ENCODE data around the gene SMPD1.
A peak's percentile ranks its signal among the peaks of the same experiment; 100 is the strongest.

The SMPD1 gene

DNA sequence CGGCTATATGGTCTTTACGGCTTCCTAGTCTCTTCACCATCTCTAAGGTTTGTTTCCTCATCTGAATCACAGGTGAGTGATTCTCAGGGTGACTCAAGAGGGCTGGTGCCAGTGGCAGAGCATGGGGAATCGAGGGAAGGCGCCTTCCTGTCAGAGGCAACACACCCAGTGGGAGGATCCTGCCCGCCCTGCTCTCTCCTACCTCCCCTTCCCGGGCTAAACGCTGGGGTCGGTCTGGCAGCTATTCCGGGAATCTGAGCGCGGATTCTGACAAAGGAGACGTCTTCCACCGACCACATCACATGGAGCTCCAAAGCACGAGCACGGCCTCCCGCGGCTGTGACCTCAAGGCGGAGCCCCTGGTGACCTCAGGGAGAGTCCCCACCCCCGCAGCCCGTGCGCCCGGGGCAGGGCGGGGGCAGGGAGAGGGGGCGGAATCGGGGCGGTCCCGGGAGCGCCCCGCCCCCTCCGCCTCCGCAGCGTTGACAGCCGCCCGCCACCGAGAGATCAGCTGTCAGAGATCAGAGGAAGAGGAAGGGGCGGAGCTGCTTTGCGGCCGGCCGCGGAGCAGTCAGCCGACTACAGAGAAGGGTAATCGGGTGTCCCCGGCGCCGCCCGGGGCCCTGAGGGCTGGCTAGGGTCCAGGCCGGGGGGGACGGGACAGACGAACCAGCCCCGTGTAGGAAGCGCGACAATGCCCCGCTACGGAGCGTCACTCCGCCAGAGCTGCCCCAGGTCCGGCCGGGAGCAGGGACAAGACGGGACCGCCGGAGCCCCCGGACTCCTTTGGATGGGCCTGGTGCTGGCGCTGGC lies at the start of gene SMPD1:
SMPD1 (plus strand) TSS at position 570 of the 813 bp plus-strand sequence; CDS start at position 695, 125 bp downstream.
- peak; percentile 90 for DNase-seq

DNA sequence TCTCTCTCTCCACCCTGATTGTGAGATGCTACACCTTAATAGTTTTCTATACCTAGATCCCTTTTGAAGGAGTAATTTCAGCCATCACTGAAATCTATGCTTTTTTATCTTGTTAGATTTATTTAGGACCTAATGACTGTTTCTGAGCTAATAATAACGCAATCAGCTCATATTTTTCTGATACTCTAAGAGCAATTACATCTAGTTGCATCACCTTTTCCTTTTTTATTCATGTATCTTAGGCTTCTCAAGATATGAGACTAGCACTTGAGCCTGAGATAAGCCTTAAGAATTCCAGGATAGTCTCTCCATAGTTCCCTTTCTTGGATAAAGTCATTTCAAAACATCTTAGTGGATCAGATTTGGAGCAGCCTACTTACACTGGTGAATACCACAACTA lies 44.9 kb upstream of the SMPD1 start:
- no peak for DNase-seq

DNA sequence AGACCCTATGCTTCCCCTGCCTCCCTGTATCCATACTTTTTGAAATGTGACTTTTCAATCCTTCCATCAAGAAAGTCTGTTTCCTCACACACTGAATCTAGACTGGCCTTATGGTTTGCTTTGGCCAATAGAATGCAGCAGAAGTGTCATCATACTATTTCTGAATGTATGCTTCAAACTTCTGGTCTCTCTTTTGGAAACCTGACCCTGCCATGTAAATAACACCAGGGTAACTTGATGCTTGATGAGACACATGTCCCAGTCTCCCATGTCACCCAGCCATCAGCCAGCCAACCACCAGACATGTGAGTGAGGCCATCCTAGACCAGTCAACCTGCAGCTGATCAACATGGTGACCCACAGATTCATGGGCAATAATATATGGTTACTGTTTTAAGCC lies 40.2 kb upstream of the SMPD1 start:
- DNase-seq: no peak

DNA sequence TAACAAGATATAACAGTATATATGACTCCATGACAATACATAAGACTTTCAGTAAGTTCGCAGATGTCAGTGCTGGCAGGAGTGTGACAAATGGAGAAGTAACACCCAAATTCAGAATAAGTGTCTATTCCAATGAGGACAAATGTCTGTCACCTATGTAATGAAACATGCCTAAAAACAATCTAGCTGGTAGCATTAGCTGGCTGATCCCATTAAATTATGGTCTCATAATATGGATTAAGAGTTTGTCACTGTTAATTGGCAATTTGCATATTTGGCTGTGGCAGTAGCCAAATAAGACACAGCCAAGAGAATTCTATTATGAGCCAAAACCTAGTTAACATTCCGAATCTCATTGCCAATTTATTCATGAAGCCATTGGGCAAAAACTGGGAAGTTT lies 39.8 kb upstream of the SMPD1 start:
- DNase-seq: no peak

GRCh38 chr11:6351782-6352382 lies 38.4 kb upstream of the SMPD1 start:
- DNase-seq: no peak

GRCh38 chr11:6353367-6353987 lies 36.8 kb upstream of the SMPD1 start:
- DNase-seq: peak; percentile 72

- no peak for DNase-seq
Observed at GRCh38 chr11:6354651-6355485, 35.4 kb upstream of the SMPD1 start.

GRCh38 chr11:6356503-6357055 lies 33.7 kb upstream of the SMPD1 start:
- no peak for DNase-seq

DNA sequence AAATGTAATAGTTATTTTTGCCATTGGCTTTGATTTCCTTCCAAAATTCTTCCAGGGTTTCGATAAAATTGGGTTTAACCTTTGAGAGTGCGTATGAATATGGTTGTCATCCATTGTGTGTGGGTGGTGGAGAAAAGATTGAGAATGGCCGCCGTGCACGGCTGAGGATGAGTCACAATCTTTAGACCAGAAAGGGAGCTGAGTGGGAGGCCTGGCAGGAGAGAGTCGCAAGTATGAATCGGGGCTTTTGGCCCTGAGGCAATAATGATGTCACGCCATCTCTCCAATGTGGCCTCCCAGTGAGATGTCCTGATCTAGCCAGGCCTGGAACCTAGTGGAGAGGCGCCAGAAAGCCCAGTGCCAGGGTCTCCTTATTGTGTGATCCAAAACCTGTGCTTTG lies 33.1 kb upstream of the SMPD1 start:
- no peak for DNase-seq

DNA sequence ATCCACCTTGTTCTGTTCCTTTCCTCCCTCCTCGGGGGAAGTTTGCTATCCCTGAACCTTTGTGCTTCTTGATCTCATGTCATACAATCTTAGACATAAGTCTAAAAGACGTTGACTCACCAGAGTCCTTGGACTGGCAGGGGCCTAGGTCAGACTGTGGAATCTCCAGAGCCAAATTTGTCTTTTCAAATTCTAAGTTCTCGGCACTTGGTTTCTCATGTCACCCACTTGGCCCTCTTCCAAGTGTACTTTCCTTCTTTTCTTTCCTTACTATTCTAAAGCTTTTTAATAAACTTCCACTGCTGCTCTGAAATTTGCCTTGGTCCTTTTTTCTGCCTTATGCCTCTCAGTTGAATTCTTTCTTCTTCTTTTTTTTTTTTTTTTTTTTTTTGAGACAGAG lies 30.1 kb upstream of the SMPD1 start:
- DNase-seq: no peak

DNA sequence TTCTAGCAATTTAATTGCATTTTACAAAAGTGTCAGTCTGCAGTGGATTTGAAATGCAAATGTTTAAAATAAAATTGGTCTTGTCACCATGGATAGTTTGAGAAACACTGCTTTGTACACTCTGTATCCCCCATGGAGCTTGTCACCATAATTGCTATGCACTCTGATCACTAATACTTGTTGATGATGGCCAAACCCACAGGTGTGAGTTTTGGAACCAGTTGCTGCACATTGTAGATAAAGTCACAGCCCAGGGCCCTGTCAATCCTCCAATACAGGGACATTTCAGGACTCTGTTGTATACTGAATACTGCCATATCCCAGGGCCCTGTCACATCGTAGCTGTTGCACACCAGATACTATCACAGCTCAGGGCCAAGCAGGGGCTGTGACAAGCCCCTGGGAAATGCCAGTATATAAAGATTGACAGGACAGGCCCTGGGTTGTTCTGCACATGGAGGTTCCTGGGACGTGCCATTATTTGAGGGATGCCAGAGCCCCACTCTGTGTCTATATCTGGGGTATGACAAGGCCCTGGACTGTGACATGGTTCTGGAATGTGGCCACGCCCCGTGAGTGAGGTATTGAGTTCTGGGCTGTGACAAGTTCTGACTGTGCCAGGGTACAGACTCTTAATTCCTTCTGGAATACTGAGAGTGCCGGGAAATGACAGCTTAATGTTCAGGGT lies 27.9 kb upstream of the SMPD1 start:
- DNase-seq: no peak

DNA sequence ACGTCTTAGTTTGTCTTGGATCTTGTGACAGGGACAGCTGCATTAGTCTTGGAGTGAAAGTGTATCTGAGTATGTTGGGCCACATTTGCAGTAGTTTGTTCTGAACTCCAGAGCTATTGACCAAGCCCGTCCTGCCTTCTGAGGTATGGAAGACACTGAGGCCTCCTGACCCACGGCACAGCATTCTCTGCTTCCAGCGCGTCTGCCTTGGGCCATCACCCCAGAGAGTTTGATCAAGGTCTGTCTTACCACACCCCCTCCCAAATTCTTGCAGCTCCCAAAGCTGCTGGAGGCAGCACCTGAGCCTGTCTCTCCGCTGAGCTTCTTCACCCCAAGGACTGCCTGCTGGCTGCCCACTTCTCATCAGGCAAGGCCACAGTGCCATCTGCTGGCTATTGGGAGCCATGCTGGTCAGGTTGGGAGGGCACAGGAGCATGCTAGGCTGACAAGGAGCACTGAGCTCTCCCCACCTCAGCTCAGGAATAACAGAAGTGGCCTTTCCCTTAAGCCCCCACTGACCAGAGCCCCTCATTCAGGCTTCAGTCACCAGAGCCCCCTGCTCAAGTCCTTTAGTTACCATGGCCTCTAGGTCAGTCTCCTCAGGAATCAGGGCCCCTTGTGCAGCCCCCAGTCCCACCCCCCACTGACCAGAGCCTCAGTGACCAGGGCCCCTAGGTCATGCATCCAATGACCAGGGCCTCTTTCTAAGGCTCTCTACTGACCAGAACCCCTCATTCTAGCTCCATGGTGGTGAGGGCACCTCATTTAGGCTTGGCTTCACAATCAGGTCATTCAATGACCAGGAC lies 27.2 kb upstream of the SMPD1 start:
- peak; percentile 78 for DNase-seq

DNA sequence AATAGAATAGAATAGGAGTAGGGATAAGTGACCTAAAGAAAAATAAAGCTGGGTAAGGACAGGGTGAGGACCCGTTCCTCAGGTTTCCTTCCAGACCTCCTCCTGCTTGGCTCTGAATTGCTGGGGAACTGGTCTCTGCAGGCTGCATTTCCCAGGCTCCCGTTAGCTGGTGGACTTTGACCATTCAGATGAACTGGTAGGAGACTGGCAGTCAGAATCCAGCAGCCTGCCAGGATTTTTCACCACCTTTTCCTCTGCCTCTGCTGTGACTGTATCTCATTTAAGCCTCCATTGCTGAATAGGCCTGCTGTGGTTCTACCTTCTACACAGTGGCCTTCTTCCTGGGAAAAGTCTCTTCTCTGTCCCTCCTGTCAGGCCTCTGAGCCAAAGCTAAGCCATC lies 24.6 kb upstream of the SMPD1 start:
- no peak for DNase-seq

- DNase-seq: no peak
Observed at GRCh38 chr11:6371825-6372224, 18.4 kb upstream of the SMPD1 start.

DNA sequence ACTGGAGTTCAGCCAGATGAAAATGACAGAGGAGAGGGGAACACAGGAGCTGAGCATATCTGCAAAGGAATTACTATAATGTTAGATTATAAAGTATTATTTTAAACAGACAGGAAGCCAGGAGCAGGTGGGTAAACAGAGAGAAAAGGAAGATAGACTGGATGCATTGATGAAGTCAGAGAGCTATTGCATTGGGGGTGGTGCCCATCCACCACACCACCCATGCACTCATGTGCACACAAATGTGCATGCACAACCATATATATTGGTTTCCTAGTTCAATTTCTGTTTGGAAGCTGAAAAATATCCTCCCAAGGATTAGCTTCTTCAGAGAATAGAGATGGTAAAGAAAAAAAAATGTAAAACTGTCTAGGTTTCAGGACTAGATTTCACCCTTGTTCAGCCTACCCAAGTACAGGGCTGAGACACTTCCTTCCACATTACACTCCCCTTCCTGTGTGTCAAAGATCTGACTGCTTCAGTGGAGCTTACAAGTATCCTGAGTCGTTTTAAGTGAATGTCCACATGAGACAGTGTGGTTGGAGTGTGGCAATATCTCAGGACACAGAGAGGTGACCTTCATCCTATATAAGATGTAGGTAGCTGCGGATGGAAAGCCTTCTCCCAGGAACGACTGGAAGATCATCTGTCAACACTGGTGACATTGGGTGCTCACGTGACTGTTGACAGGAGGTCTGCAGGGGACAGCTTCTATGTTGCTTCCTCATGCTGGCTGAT lies 12.2 kb upstream of the SMPD1 start:
- DNase-seq: peak; percentile 6

DNA sequence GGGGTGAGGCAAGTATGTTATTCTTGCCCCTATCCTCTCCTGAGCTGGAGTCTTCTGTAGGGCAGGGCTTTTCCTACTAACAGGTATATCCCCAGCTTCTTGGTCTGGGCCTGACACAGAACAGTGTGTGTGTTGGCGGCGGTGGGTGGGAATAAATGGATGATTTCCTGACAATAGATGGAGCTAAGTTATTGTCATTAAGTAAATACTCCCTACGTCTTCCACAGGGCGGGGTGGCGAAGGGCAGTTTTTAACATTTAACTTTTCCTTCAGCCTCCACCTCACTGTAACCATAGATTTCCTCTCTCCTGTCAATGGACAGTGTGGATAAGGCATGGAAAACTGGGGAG lies 11.7 kb upstream of the SMPD1 start:
- no peak for DNase-seq

GRCh38 chr11:6385046-6385777 lies 5.1 kb upstream of the SMPD1 start:
- DNase-seq: no peak

- DNase-seq: no peak
Observed at GRCh38 chr11:6387811-6388599, 2.3 kb upstream of the SMPD1 start.

DNA sequence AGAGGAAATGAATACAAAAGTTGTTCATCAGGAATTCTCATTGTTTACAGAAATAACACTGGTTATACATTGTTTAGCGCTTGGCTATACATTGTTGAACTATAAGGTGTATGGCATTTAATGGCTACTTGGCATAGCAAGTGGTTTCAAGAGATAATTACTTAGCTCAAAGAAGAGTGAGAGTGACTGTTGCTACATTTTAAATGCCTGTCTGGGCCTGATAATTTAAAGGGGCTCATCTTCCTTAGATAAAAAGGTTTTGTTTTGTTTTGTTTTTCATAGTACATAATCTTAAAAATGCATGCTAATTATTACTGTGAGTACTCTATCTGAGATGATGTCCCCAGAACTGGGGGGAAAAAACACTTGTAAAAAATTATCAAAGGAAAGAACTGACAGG lies 1.5 kb upstream of the SMPD1 start:
- no peak for DNase-seq
